ENCODE measurements around the gene USH2A. TPM values are rescaled to one million over a fixed set of nuclear protein-coding genes. Genes with fewer than 3 reads are reported as not detected.

The USH2A gene
- total and polyA plus RNA-seq, 2 experiments from 2014 or later, result 0.24 TPM; not detected in 1

- Histone ChIP-seq H3K36me3 (peaks cover 21% of the 10 kb centered on the region), H3K9me3 (ENCODE audit: low read depth) (no peaks in the 10 kb centered on the region), H3K4me1 (ENCODE audit: low read depth) (peaks cover 15% of the 10 kb centered on the region), H3K27ac (peak overlapping the region; percentile 82), H3K4me3 (no peak overlapping the region), H3K27me3 (no peaks in the 10 kb centered on the region)
- no peak for DNase-seq (ENCODE audit: low read depth in 1 of 2, low spot score in 1 of 2)
- no peak for TF ChIP-seq CTCF (IDR thresholded peaks at IDR 0.05; ENCODE audit: low read depth, low read length)
These were observed 822.4 kb downstream of the USH2A start for GRCh38 chr1:215600867-215601266.

GRCh38 chr1:215600258-215600792 lies 822.9 kb downstream of the USH2A start:
- H3K4me1 ChIP-seq (ENCODE audit: low read depth), result peaks cover 18% of the 10 kb centered on the region
- H3K27ac ChIP-seq, result peak overlapping the region; percentile 82
- no peak for DNase-seq (ENCODE audit: low read depth in 1 of 2, low spot score in 1 of 2)
- no peaks in the 10 kb centered on the region for H3K27me3 ChIP-seq
- H3K9me3 ChIP-seq (ENCODE audit: low read depth), result no peaks in the 10 kb centered on the region
- H3K4me3 ChIP-seq, result no peak overlapping the region
- H3K36me3 ChIP-seq, result peaks cover 21% of the 10 kb centered on the region
- TF ChIP-seq CTCF (IDR thresholded peaks at IDR 0.05; ENCODE audit: low read depth, low read length), result no peak

- no peaks in the 10 kb centered on the region for H3K9me3 ChIP-seq (ENCODE audit: low read depth)
- H3K36me3 ChIP-seq, result peaks cover 21% of the 10 kb centered on the region
- peak; percentile 60 to 74 for DNase-seq (ENCODE audit: low read depth in 1 of 2, low spot score in 1 of 2)
- H3K4me1 ChIP-seq (ENCODE audit: low read depth), result peaks cover 20% of the 10 kb centered on the region
- H3K27ac ChIP-seq, result peak overlapping the region; percentile 82
- no peaks in the 10 kb centered on the region for H3K27me3 ChIP-seq
- no peak overlapping the region for H3K4me3 ChIP-seq
- TF ChIP-seq CTCF (IDR thresholded peaks at IDR 0.05; ENCODE audit: low read depth, low read length), result no peak
These were observed 823.7 kb downstream of the USH2A start for GRCh38 chr1:215599418-215600074.

- Histone ChIP-seq H3K36me3 (peaks cover 18% of the 10 kb centered on the region), H3K4me1 (ENCODE audit: low read depth) (peaks cover 20% of the 10 kb centered on the region)
- no peak for DNase-seq (ENCODE audit: low read depth in 1 of 2, low spot score in 1 of 2)
These were observed 825.3 kb downstream of the USH2A start for GRCh38 chr1:215597961-215598360.

GRCh38 chr1:215595231-215595630 lies 828.0 kb downstream of the USH2A start:
- H3K9me3 ChIP-seq (ENCODE audit: low read depth), result no peaks in the 10 kb centered on the region
- DNase-seq (ENCODE audit: low read depth in 1 of 2, low spot score in 1 of 2), result no peak
- no peak for TF ChIP-seq CTCF (IDR thresholded peaks at IDR 0.05; ENCODE audit: low read depth, low read length)
- H3K4me1 ChIP-seq (ENCODE audit: low read depth), result peaks cover 16% of the 10 kb centered on the region
- H3K27me3 ChIP-seq, result no peaks in the 10 kb centered on the region
- H3K36me3 ChIP-seq, result peaks cover 7% of the 10 kb centered on the region
- no peak overlapping the region for H3K27ac ChIP-seq
- H3K4me3 ChIP-seq, result no peak overlapping the region

More at GRCh38 chr1:215597961-215598360, 825.3 kb downstream of the USH2A start:
- no peaks in the 10 kb centered on the region for H3K27me3 ChIP-seq
- H3K4me3 ChIP-seq, result no peak overlapping the region
- no peaks in the 10 kb centered on the region for H3K9me3 ChIP-seq (ENCODE audit: low read depth)
- no peak overlapping the region for H3K27ac ChIP-seq
- TF ChIP-seq CTCF (IDR thresholded peaks at IDR 0.05; ENCODE audit: low read depth, low read length), result no peak
